HepG2 (cell line): ENCODE data around the gene BATF.

Experiments used
- ZNF703 ChIP-seq: sonication (generic); formaldehyde crosslinking; IDR thresholded peaks from 2 replicates; pipeline ENCODE4 v1.5.1; 2020; ENCODE audit warnings: missing genetic modification reagents, mild to moderate bottlenecking, moderate library complexity, borderline replicate concordance
- TF ChIP-seq, protein P1 (sequence below), 2 experiments: IDR thresholded peaks; 2 replicates each; pipeline ENCODE4 v1.6.1; 2011 to 2012; ENCODE audit warnings: low read length in 2 of 2, borderline replicate concordance in 1 of 2, low read depth in 1 of 2, mild to moderate bottlenecking in 1 of 2, moderate library complexity in 1 of 2
- TF ChIP-seq, protein P2 (sequence below): sonication (generic); formaldehyde crosslinking; IDR thresholded peaks from 2 replicates; pipeline ENCODE4 v1.4.0; 2020; ENCODE audit warnings: mild to moderate bottlenecking, low read depth, missing genetic modification reagents

DNA sequence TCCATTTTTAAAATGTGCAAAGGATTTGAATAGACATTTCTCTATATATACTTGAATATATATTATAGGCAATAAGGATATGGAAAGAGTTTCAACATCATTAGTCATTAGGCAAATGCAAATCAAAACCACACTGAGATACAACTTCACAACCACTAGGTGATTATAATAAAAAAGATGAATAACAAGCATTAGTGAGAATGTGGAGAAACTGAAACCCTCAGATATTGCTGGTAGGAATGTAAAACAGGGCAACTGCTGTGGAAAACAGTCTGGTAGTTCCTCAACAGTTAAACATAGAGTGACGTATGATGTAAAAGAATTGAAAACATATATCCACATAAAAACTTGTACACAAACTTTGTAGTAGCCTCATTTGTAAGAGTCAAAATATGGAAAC, 11.7 kb upstream of the BATF start:
- no peak for TF ChIP-seq ZNF703 (CRISPR knock-in tag)
- TF ChIP-seq, protein P1, sequence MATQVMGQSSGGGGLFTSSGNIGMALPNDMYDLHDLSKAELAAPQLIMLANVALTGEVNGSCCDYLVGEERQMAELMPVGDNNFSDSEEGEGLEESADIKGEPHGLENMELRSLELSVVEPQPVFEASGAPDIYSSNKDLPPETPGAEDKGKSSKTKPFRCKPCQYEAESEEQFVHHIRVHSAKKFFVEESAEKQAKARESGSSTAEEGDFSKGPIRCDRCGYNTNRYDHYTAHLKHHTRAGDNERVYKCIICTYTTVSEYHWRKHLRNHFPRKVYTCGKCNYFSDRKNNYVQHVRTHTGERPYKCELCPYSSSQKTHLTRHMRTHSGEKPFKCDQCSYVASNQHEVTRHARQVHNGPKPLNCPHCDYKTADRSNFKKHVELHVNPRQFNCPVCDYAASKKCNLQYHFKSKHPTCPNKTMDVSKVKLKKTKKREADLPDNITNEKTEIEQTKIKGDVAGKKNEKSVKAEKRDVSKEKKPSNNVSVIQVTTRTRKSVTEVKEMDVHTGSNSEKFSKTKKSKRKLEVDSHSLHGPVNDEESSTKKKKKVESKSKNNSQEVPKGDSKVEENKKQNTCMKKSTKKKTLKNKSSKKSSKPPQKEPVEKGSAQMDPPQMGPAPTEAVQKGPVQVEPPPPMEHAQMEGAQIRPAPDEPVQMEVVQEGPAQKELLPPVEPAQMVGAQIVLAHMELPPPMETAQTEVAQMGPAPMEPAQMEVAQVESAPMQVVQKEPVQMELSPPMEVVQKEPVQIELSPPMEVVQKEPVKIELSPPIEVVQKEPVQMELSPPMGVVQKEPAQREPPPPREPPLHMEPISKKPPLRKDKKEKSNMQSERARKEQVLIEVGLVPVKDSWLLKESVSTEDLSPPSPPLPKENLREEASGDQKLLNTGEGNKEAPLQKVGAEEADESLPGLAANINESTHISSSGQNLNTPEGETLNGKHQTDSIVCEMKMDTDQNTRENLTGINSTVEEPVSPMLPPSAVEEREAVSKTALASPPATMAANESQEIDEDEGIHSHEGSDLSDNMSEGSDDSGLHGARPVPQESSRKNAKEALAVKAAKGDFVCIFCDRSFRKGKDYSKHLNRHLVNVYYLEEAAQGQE (IDR thresholded peaks at IDR 0.05; ENCODE audit: borderline replicate concordance in 1 of 2, low read depth in 1 of 2, low read length in 2 of 2): no peak
- TF ChIP-seq, protein P2, sequence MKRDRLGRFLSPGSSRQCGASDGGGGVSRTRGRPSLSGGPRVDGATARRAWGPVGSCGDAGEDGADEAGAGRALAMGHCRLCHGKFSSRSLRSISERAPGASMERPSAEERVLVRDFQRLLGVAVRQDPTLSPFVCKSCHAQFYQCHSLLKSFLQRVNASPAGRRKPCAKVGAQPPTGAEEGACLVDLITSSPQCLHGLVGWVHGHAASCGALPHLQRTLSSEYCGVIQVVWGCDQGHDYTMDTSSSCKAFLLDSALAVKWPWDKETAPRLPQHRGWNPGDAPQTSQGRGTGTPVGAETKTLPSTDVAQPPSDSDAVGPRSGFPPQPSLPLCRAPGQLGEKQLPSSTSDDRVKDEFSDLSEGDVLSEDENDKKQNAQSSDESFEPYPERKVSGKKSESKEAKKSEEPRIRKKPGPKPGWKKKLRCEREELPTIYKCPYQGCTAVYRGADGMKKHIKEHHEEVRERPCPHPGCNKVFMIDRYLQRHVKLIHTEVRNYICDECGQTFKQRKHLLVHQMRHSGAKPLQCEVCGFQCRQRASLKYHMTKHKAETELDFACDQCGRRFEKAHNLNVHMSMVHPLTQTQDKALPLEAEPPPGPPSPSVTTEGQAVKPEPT: no peak
